Liver (tissue), 9 donors: ENCODE data around the gene PSMD11. TPM values are rescaled to one million over a fixed set of nuclear protein-coding genes. Genes with fewer than 3 reads are reported as not detected.

ENCODE experiments used
- DNase-seq: peaks from one replicate; pipeline ENCODE4 v3.0.0-alpha.2; 2017; ENCODE audit warnings: low spot score
- H3K27ac ChIP-seq, 2 donors: one replicate each; pipeline ENCODE4 v1.7.0; 2013; ENCODE audit warnings: inconsistent platforms in 2 of 2, low read length in 2 of 2, control low read depth in 1 of 2, low read depth in 1 of 2, mild to moderate bottlenecking in 1 of 2
- H3K27me3 ChIP-seq, 4 donors: one replicate each; pipeline versions ENCODE4 v1.6.1 to v1.7.0; 2013; ENCODE audit warnings: low read length in 3 of 4, inconsistent platforms in 1 of 4, mild to moderate bottlenecking in 1 of 4, moderate library complexity in 1 of 4; ENCODE audit not compliant: control insufficient read depth in 4 of 4, insufficient read depth in 4 of 4
- H3K36me3 ChIP-seq, 4 donors: one replicate each; pipeline versions ENCODE4 v1.6.1 to v1.7.0; 2013; ENCODE audit warnings: low read length in 3 of 4, mild to moderate bottlenecking in 3 of 4, low read depth in 1 of 4, moderate library complexity in 1 of 4; ENCODE audit not compliant: control insufficient read depth in 4 of 4, insufficient read depth in 3 of 4
- H3K4me1 ChIP-seq, 4 donors: one replicate each; pipeline versions ENCODE4 v1.6.1 to v1.7.0; 2013; ENCODE audit warnings: low read length in 3 of 4, mild to moderate bottlenecking in 3 of 4, moderate library complexity in 1 of 4; ENCODE audit not compliant: control insufficient read depth in 4 of 4, insufficient read depth in 4 of 4
- H3K4me3 ChIP-seq, 3 donors: one replicate each; pipeline versions ENCODE4 v1.6.1 to v1.7.0; 2013; ENCODE audit warnings: low read length in 3 of 3, control low read depth in 1 of 3, low read depth in 1 of 3, mild to moderate bottlenecking in 1 of 3
- H3K9ac ChIP-seq, 2 donors: one replicate each; pipeline ENCODE4 v1.7.0; 2013; ENCODE audit warnings: low read length in 2 of 2, mild to moderate bottlenecking in 2 of 2, moderate library complexity in 2 of 2, control low read depth in 1 of 2, low read depth in 1 of 2
- H3K9me3 ChIP-seq, 4 donors: one replicate each; pipeline versions ENCODE4 v1.6.1 to v1.7.0; 2013; ENCODE audit warnings: low read length in 3 of 4; ENCODE audit not compliant: control insufficient read depth in 4 of 4
- FOXA1 ChIP-seq: IDR thresholded peaks from 2 replicates; pipeline ENCODE4 v1.6.1; 2016; ENCODE audit warnings: antibody characterized with exemption
- FOXA2 ChIP-seq: IDR thresholded peaks from 2 replicates; pipeline ENCODE4 v1.6.1; 2016; ENCODE audit warnings: antibody characterized with exemption
- GABPA ChIP-seq, 2 donors: IDR thresholded peaks in 1 of 2; conservative IDR thresholded peaks in 1 of 2; 2 replicates each; pipeline ENCODE4 v1.6.1; 2016; ENCODE audit warnings: antibody characterized with exemption in 2 of 2, mild to moderate bottlenecking in 1 of 2, moderate library complexity in 1 of 2
- RXRA ChIP-seq, 2 donors: IDR thresholded peaks; 2 replicates each; pipeline ENCODE4 v1.6.1; 2017 to 2018; ENCODE audit warnings: antibody characterized with exemption in 2 of 2, mild to moderate bottlenecking in 1 of 2
- SP1 ChIP-seq: IDR thresholded peaks from 2 replicates; pipeline ENCODE4 v1.6.1; 2018; ENCODE audit warnings: antibody characterized with exemption, mild to moderate bottlenecking
- WGBS: extraction: QIAGEN DNeasy Blood & Tissue Kit; methylation state at CpG from one replicate; pipeline ENCODE4 v1.1.7; 2013; 5-methylcytosine and 5-hydroxymethylcytosine counted together
- polyA plus RNA-seq, 2 donors: library from polyadenylated mRNA; stranded (reverse) in 1 of 2; unstranded in 1 of 2; fragments of 200-250 nt in 1 of 2; fragments of >200 nt in 1 of 2; fragmentation: Nextera tagmentation in 1 of 2; extraction: Ambion mirVana in 1 of 2; gene quantifications; one replicate each; pipeline versions ENCODE4 v1.2.1 to v1.2.3, GENCODE V29; 2013 to 2015
- total RNA-seq, 2 donors: library from RNA; depleted of rRNA; stranded (reverse); fragments of >200 nt; gene quantifications; one replicate each; pipeline ENCODE4 v1.2.3, GENCODE V29; 2014
- TF ChIP-seq, protein P1 (sequence below): IDR thresholded peaks from 2 replicates; pipeline ENCODE4 v1.6.1; 2016; ENCODE audit warnings: antibody characterized with exemption, mild to moderate bottlenecking
- TF ChIP-seq, protein P2 (sequence below): IDR thresholded peaks from 2 replicates; pipeline ENCODE4 v1.6.1; 2016; ENCODE audit warnings: antibody characterized with exemption
- TF ChIP-seq, protein P3 (sequence below): IDR thresholded peaks from 2 replicates; pipeline ENCODE4 v1.6.1; 2016; ENCODE audit warnings: antibody characterized with exemption
- donor health status: healthy.
- donor health status: healthy.
- donor health status: healthy.
- donor health status: healthy.
- donor health status: healthy.

The PSMD11 gene
- total and polyA plus RNA-seq, 4 donors: 42.1 to 97.4 (median 68.2) TPM

- Histone ChIP-seq H3K27me3 (no peaks in the 10 kb centered on the region), H3K36me3 (no peaks in the 10 kb centered on the region), H3K4me1 (no peaks in the 10 kb centered on the region), H3K9me3 (no peaks in the 10 kb centered on the region), H3K9ac (no peak overlapping the region), H3K27ac (no peak overlapping the region), H3K4me3 (no peak overlapping the region)
- TF ChIP-seq, protein P1, sequence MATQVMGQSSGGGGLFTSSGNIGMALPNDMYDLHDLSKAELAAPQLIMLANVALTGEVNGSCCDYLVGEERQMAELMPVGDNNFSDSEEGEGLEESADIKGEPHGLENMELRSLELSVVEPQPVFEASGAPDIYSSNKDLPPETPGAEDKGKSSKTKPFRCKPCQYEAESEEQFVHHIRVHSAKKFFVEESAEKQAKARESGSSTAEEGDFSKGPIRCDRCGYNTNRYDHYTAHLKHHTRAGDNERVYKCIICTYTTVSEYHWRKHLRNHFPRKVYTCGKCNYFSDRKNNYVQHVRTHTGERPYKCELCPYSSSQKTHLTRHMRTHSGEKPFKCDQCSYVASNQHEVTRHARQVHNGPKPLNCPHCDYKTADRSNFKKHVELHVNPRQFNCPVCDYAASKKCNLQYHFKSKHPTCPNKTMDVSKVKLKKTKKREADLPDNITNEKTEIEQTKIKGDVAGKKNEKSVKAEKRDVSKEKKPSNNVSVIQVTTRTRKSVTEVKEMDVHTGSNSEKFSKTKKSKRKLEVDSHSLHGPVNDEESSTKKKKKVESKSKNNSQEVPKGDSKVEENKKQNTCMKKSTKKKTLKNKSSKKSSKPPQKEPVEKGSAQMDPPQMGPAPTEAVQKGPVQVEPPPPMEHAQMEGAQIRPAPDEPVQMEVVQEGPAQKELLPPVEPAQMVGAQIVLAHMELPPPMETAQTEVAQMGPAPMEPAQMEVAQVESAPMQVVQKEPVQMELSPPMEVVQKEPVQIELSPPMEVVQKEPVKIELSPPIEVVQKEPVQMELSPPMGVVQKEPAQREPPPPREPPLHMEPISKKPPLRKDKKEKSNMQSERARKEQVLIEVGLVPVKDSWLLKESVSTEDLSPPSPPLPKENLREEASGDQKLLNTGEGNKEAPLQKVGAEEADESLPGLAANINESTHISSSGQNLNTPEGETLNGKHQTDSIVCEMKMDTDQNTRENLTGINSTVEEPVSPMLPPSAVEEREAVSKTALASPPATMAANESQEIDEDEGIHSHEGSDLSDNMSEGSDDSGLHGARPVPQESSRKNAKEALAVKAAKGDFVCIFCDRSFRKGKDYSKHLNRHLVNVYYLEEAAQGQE: no peak
- no peak for TF ChIP-seq RXRA (IDR thresholded peaks at IDR 0.05)
- no peak for DNase-seq
- 95% methylated on average over 5 of the region's 5 CpGs for WGBS
Observed at GRCh38 chr17:32508926-32509325, 64.6 kb downstream of the PSMD11 start.

DNA sequence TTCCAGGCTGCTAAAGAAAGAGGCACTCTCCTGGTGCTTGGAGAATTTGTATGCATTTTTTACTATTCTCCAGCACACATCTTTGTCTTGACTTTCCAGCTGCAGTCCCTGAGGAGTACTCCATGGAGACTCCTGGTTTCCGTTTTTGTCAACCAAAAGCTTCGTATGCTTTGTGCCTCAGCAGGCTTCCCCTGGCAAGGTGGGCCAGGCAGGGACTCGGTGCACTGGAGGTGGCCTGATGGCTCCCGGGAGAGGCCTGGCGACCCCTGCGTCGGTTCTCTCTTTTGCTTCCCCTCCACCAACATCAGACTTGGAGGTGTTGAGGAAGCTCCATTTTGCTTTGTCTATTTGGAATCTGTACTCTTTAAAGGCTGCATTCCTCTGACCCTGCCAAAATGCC lies 66.2 kb downstream of the PSMD11 start:
- TF ChIP-seq, protein P2, sequence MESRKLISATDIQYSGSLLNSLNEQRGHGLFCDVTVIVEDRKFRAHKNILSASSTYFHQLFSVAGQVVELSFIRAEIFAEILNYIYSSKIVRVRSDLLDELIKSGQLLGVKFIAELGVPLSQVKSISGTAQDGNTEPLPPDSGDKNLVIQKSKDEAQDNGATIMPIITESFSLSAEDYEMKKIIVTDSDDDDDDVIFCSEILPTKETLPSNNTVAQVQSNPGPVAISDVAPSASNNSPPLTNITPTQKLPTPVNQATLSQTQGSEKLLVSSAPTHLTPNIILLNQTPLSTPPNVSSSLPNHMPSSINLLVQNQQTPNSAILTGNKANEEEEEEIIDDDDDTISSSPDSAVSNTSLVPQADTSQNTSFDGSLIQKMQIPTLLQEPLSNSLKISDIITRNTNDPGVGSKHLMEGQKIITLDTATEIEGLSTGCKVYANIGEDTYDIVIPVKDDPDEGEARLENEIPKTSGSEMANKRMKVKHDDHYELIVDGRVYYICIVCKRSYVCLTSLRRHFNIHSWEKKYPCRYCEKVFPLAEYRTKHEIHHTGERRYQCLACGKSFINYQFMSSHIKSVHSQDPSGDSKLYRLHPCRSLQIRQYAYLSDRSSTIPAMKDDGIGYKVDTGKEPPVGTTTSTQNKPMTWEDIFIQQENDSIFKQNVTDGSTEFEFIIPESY: no peak
- TF ChIP-seq FOXA1: no peak
- Histone ChIP-seq H3K9me3 (no peaks in the 10 kb centered on the region), H3K4me3 (no peak overlapping the region), H3K36me3 (no peaks in the 10 kb centered on the region), H3K4me1 (no peaks in the 10 kb centered on the region), H3K27ac (no peak overlapping the region), H3K27me3 (no peaks in the 10 kb centered on the region), H3K9ac (no peak overlapping the region)
- no peak for DNase-seq
- WGBS: 95% methylated on average over 7 of the region's 7 CpGs

DNA sequence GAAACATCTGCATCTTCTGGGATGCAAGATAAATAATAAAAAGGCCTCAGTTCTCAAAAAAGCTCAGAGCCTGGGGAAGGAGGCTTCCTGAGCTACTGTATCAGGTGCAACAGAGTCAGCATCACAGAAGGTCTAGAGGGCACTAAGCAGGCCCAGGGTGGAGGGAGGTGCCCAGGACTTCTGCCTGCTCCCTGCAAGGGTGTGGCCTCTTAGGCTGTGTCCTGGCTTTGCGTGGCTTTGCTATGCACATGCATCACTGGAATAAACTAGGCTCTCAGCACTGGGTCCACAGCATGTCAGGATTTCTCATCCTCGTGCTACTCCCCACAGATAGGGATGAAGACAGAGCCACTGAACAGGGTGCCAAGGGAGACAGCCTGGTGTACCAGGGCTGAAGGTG lies 68.0 kb downstream of the PSMD11 start:
- Histone ChIP-seq H3K9ac (no peak overlapping the region), H3K4me1 (peaks cover 0 to 3% (median 0%) of the 10 kb centered on the region in 4 donors), H3K36me3 (no peaks in the 10 kb centered on the region), H3K4me3 (no peak overlapping the region), H3K27ac (no peak overlapping the region), H3K27me3 (no peaks in the 10 kb centered on the region), H3K9me3 (no peaks in the 10 kb centered on the region)
- TF ChIP-seq, protein P2: no peak
- TF ChIP-seq, protein P3, sequence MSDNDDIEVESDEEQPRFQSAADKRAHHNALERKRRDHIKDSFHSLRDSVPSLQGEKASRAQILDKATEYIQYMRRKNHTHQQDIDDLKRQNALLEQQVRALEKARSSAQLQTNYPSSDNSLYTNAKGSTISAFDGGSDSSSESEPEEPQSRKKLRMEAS: no peak
- TF ChIP-seq GABPA (IDR thresholded peaks at IDR 0.05 in 1 of 2, conservative IDR thresholded peaks at IDR 0.05 in 1 of 2) (no peak), FOXA2 (no peak), SP1 (no peak)
- TF ChIP-seq, protein P1: no peak
- no peak for DNase-seq
- WGBS: 97% methylated on average over 2 of the region's 2 CpGs
